ENCODE data around the gene FAM221B.

FAM221B gene, protein sequence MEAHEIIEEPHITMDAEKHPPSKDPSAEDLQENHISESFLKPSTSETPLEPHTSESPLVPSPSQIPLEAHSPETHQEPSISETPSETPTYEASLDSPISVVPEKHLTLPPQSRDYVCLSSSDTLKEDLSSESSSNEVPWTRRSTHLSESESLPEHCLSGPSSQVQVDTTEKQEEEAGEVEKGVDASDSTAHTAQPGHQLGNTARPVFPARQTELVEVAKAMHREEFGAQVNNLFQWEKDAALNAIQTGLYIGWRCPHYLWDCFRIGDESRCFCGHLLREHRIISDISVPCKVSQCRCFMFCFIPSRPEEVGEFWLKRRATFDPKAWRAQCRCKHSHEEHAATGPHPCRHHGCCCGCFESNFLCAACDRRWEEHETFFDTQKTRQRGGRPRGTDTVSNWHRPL

DNA sequence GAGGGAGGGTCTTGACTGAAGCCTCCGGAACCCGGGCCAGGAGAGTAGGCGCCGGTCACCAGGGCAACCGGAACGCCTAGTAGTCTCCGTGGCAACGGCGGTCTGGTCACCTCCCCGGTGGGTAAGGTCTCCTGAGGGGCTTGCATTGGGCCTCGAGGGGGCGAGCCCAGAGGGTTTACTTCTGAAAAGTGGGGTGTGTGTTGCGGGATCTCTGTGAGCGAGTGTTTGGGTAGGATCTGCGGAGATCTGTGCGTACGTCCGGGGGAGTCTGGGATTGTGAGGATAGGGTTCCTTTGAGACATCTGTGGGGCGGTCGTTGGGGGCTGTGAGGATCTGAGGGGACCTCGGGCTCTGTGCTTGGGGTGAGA, at the start of gene FAM221B:
Gene FAM221B, minus strand, starts transcription at position 17 of the 368 bp plus-strand sequence. CDS start 2,571 bp downstream, outside the sequence.
- DNase-seq (ENCODE audit: low read depth in 2 of 2), result no peak

DNA sequence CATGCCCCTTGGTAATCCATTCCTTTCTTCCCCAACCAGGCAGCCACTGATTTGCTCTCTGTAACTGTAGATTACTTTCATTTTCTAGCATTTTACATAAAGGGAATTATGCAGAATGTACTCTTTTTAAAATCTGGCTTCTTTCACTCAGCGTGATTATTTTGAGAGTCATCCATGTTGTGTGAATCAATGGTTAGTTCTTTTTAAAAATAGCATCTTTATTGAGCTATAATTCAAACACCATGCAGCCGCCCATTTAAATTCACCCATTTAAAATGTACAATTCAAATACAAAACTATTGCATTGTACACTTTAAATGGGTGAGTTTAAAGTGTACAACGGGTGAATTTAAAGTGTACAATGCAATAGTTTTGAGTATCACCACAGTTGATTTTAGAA, 44.0 kb upstream of the FAM221B start:
- DNase-seq (ENCODE audit: low read depth in 2 of 2), result no peak

DNA sequence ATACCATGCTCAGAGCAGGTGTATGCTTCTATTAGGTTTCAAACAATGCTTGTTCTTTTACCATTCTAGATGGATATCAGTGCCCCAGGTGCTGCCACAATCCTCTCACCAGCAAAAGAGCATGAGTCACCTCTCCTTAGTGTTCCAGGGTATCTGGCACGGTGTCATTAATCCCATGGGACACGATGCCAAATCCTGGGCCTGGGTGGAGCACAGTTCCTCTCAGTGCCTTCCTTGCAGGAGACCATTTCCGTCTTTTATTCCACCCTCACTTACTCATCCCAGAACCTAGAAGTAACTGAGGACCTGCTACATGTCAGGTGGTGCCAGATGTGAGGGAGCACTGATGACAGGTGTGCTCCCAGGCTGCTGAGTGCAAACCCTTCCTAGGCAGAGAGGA, 43.0 kb upstream of the FAM221B start:
- no peak for DNase-seq (ENCODE audit: low read depth in 2 of 2)

GRCh38 chr9:35870351-35870923, 41.9 kb upstream of the FAM221B start, which contains the start of gene OR13J1:
Gene OR13J1 (minus strand): TSS chr9:35870401. CDS start chr9:35870401, 0 bp downstream.
- no peak for DNase-seq (ENCODE audit: low read depth in 2 of 2)

GRCh38 chr9:35869621-35870216, 41.2 kb upstream of the FAM221B start:
- no peak for DNase-seq (ENCODE audit: low read depth in 2 of 2)

DNA sequence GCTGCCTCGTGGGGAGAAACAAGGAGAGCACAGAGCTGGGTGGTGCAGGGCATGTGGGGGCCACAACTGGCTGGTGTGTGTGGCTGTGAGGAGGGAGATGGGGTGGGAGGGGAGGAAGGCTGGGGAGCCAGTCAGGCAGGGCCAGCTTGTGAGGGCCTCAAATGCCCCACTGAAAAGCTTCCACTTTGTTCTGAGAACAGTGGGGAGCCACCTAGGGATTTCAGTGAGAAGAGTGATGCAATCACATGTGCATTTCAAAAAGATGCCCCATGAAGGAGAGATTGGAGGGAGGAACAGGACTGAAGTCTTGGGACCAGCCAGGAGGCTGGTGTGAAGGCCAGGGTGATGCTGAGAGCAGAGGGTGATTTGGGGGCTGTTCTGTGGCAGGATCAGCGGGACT, 40.4 kb upstream of the FAM221B start:
- DNase-seq (ENCODE audit: low read depth in 2 of 2), result no peak

DNA sequence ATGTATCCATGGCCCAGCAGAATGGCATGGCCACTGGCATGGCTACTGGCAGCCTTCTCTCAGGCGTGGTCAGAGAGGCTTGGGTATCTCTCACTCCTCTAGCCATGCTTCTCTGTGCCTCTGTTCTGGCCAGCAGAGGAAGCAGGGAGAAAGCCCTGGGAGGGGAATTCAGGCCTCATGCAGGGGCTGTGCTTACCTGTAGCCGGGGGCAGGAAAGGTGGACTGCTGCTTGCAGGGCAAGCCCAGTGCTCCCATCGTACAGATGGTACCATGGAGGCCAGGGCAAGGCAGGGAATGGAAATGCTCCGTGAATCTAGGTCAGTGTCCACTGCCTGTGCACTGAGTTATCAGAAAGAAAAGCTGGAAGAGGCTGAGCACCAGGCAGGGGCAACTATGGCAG, 39.0 kb upstream of the FAM221B start:
- no peak for DNase-seq (ENCODE audit: low read depth in 2 of 2)

DNA sequence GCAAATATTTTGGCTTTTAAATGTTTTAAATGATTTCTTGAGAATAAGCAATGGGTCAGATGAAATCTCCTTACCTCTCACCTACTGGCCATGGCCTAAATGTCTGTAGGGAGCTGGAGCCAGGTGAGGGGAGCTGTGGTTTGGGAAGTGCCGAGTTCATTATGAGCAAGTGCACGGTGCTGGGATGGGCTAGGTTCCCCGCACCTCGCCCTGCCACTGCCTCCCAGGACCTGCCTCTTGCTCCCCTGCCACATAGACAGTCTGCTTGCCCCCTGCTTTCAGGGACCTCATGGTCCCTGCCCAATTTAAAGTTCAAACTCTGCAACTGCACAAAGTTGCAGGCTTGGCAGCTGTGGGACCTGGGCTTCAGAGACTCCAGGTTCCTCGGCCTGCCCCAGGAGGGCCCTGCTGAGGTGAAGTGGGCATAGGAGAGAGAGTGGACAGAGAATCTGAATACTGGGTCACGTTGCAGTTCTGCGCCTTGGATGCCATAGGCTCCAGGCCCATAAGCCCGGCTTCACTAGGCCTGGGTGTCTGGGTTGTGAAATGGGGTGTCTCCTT, 36.2 kb upstream of the FAM221B start:
- no peak for DNase-seq (ENCODE audit: low read depth in 2 of 2)

DNA sequence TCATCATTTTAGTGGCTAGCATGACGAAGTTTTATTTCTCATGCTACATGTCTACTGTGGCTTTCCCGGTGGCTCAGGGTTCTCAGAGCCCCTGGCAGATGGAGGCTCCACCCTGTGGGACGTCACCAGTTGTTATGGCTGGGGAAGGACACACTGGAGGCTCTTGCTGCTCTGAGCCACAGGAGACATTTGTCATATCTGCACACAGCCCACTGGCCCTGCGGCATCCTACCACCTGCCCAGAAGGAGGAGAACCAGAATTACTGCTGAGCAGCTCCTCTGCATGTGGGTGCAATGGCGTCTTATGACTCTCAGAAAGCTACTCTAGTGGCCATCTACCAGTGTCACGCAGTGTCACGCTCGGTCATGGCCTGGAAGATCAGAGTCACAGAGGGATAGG, 35.1 kb upstream of the FAM221B start:
- DNase-seq (ENCODE audit: low read depth in 2 of 2), result no peak

DNA sequence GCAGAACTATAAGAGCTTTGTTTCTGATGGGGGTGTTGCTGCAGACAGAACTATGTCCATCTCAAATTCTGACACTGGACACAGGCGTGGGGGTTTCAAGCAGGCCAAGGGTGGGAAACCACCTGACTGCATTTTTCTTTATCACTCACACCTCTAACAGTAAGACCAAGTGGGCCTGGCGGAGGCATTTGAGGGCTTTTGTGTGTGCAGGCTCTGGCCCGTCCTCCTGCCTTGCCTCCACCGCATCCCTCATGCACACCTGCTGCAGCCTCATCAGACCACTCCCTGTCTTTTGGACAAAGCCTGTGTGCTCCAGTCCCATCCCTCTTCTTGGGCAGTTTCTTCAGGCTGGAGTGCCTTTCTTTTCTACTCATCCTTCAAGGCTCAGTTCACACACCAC, 33.8 kb upstream of the FAM221B start:
- no peak for DNase-seq (ENCODE audit: low read depth in 2 of 2)

DNA sequence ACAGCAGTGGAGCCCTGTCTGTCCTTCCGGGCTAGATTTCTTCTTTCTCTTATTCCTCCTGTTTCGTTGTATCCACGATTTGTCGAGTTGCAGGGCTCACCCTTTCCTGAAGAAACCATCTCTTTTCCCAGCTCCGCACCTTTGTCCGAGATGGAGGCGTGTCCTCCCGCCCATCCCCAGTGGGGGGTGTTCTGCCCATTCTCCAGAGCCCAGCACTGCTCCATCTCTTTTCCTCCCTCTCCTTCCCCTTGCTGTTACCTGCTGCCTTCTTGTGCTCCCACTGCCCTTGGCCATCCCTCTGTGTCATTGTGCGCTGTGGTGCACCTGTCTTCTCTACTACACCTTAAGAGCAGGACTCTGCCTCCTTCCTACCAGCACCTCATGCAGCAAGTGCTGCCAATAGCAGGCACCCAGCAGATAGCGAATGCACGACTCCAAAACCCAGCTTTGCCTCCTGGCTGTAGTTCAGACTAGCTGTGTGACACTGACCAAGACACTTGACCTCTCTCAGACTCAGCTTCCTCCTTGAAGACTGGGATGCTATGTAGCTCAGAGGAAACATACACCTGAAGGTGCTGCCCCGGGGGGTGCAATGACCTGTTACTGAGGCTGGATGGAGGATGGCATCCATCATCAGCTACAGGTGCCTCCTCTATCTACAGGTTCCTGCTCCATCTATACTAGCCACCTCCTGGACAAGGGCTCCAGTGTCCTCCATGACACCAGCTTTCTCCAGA, 32.8 kb upstream of the FAM221B start:
- DNase-seq (ENCODE audit: low read depth in 2 of 2), result no peak

DNA sequence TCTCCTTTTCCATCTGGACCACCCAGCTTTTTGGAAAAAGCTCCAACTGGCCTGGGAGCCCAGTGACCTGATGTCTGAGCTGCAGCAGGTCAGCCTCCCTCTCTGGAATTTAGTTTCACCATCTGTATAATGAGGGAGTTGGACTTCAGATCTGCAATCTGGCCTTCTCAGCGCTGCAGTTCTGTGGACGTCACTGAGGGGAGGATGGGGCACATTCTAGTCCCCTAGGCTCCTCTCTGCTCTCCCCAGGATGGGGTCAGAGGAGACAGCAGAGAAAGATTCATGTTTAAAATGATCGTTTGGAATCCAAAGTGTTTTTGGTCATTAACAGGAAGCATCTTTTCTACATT, 31.4 kb upstream of the FAM221B start:
- no peak for DNase-seq (ENCODE audit: low read depth in 2 of 2)

DNA sequence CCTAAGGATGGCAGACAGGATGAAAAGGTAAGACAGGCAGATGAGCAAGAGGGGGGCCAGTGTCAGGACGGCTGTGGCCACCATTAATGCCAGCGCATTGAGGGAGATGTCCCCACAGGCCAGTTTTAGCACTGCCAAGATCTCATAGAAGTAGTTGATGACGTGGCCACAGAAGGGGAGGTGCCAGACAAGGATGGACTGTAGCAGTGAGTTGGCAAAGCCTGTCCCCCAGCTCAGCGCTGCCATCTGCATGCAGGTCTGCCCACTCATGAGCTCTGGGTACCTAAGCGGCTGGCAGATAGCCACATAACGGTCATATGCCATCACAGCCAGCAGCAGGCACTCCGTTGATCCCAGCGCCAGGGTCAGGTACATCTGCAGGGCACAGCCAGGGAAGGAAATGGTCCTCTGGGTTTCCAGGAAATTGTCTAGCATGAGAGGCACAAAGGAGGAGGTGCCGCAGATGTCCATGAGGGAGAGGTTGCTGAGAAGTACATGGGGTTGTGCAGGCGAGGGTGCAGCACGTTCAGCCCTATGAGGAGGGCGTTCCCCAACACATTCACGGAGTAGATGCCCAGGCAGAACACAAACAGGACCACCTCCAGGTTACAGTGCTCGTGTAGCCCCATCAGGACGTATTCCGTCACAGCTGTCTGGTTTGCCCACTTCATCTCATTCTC, 30.9 kb upstream of the FAM221B start:
- no peak for DNase-seq (ENCODE audit: low read depth in 2 of 2)

DNA sequence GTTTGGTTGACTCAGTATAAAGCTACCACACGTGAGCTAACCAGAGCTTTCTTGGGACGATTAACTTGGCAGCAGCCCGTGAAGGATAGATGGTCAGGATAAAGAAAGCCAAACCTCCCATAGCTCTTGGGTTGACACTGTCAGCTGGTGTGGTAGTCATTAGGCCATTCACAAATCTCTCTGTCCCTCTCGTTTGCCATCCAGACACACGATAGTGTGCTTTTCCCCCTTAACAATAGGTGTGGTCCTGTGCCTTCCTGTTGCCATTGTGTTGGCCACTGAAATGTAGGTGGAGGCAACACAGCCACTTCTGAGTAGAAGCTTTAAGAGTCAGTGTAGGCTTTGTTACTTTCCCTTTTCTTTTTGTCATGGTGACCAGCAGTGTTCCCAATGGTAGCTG, 29.9 kb upstream of the FAM221B start:
- no peak for DNase-seq (ENCODE audit: low read depth in 2 of 2)

DNA sequence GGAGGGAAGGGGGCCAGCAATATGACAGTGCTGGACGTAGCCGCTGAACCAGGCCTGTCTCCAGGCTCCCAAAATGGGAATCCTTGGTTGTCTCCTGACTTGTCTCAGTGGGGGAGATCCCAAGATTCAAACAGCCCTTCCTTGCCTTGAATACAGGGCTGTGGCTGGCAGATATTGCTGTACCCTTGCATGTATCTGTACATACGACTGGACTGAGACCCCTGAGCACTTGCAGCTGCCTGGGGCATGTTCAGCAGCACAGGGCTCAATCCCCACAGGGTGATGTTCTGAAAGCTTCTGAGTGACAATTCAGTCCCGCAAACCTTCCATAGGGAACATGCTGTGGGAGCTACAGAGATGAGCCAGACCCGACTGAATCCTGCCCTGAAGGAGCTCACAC, 28.4 kb upstream of the FAM221B start:
- DNase-seq (ENCODE audit: low read depth in 2 of 2), result no peak

DNA sequence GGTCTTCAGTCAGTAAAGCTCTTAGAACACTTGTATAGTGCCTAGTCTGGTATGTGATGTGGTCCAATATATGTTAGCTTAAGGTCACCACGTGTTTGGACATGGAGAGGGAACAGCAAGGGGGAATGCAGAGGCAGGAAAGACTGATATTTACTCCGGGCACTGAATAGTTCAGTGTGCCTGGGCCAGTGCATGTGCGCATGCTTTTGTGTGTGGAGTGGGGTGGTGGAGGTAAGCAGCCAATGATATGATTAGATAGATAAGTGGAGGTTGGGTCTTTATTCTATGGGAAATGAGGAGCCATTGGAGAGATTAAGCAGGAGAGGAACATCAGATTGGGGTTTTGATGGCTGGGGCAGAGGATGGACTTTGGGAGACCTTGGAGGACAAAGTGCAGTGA, 27.7 kb upstream of the FAM221B start:
- DNase-seq (ENCODE audit: low read depth in 2 of 2), result no peak

DNA sequence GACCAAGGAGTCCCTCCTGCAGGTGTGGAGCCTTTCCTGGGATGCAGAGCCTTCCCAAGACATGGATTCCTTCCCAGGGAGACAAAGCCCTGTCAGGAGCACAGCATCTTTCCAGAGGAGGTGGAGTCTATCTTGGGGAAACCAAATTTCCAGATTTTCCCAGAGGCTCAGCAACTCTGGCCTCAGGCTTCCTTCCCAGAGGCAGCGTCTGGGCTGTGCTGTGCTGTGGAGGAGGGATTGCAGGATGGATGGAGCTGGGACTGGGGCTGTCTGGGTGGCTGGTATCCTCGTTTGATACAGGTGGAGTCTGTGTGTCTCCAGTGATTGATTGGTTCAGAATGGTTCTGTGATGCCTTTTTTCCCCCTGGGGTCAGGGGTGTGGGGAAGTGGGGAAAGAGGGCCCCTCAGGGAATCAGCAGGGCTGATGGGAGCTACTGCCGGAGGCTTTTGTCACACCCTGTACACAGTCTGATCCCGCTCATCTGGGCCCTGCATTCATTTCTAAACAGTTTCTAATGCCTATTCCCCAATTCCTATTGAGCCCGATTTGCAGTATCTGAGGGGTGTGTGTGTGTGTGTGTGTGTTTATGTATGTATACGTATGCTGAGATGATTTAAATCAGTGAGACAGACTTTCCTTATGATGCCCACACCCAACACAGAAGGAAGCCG, 25.7 kb upstream of the FAM221B start:
- no peak for DNase-seq (ENCODE audit: low read depth in 2 of 2)

- no peak for DNase-seq (ENCODE audit: low read depth in 2 of 2)
These were observed 24.6 kb upstream of the FAM221B start for GRCh38 chr9:35852876-35853865.

DNA sequence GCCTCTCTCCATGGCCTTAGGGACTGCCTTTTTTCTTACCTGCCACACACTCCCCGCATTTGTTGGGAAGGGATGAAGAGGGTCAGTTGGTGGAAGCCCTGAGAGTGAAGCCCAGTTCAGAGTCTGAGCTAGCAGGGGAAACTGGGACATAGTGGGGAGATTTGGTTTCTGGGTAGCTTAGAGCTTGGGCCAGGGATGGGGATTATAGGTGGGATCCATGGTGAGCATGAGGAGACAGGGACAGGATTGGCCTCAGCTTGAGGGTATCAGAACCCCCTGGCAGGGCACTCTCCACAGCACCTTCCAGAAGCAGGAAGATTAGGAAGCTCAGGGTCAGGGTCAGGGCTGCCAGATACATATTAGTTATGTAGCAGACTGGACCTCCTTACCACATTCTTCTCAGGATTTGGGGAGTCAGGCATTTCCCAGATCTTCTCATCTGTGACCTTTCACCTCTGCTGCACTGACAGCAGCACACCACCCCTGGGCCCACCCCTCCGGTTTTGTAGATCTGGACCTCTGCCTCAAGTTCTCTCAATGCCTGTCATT, 23.8 kb upstream of the FAM221B start:
- no peak for DNase-seq (ENCODE audit: low read depth in 2 of 2)

Measured in stimulated activated CD4-positive, alpha-beta T cell treated with anti-CD3 and anti-CD28 coated beads, Interleukin-12 subunit alpha, Interleukin-12 subunit beta, amount 100 ng/mL, for 24 hours (primary cell).